Small intestine (tissue), 7 donors: ENCODE measurements around the gene ZNF718. TPM values are rescaled to one million over a fixed set of nuclear protein-coding genes. Genes with fewer than 3 reads are reported as not detected.
"Not testable (repeated sequence)": the region's sequence is repeated elsewhere in the genome, so short reads cannot be mapped to it uniquely, and the experiment has no call there.

Experiments
- DNase-seq, 2 donors: peaks; one replicate each; pipeline versions ENCODE4 v3.0.0 to v3.0.0-alpha.2; 2013
- FAIRE-seq: peaks from 2 replicates; lab custom pipeline; 2012; peaks lifted over from hg19 to GRCh38; lab: Jason Lieb, UNC
- H3K27ac ChIP-seq, 3 donors: one replicate each; pipeline ENCODE4 v1.5.1; 2013; ENCODE audit warnings: low read length in 2 of 3, mild to moderate bottlenecking in 2 of 3, control low read depth in 1 of 3, inconsistent platforms in 1 of 3, low read depth in 1 of 3, moderate library complexity in 1 of 3
- H3K27me3 ChIP-seq, 3 donors: one replicate each; pipeline ENCODE4 v1.6.1; 2013; ENCODE audit warnings: low read length in 3 of 3, inconsistent platforms in 1 of 3; ENCODE audit not compliant: control insufficient read depth in 3 of 3, insufficient read depth in 3 of 3
- H3K36me3 ChIP-seq, 3 donors: one replicate each; pipeline ENCODE4 v1.6.1; 2013; ENCODE audit warnings: low read length in 3 of 3, inconsistent platforms in 1 of 3, low read depth in 1 of 3, mild to moderate bottlenecking in 1 of 3, moderate library complexity in 1 of 3; ENCODE audit not compliant: control insufficient read depth in 3 of 3, insufficient read depth in 2 of 3
- H3K4me1 ChIP-seq, 3 donors: one replicate each; pipeline ENCODE4 v1.6.1; 2013; ENCODE audit warnings: low read length in 2 of 3, inconsistent platforms in 1 of 3, low read depth in 1 of 3, mild to moderate bottlenecking in 1 of 3, moderate library complexity in 1 of 3; ENCODE audit not compliant: control insufficient read depth in 3 of 3, insufficient read depth in 2 of 3
- H3K4me3 ChIP-seq, 3 donors: one replicate each; pipeline ENCODE4 v1.5.1; 2013; ENCODE audit warnings: low read length in 3 of 3, control low read depth in 1 of 3, inconsistent platforms in 1 of 3, low read depth in 1 of 3, mild to moderate bottlenecking in 1 of 3, moderate library complexity in 1 of 3
- H3K9me3 ChIP-seq, 2 donors: one replicate each; pipeline ENCODE4 v1.6.1; 2013; ENCODE audit warnings: low read depth in 1 of 2, low read length in 1 of 2; ENCODE audit not compliant: control insufficient read depth in 2 of 2, insufficient read depth in 1 of 2
- WGBS, 3 donors: extraction: QIAGEN DNeasy Blood & Tissue Kit; methylation state at CpG; one replicate each; pipeline ENCODE4 v1.1.7; 2013; 5-methylcytosine and 5-hydroxymethylcytosine counted together
- polyA plus RNA-seq, 4 donors: library from polyadenylated mRNA; stranded (reverse) in 3 of 4; unstranded in 1 of 4; fragments of 200-250 nt in 3 of 4; fragments of 120-200 nt in 1 of 4; gene quantifications; one replicate each; pipeline versions ENCODE4 v1.2.1 to v1.2.3, GENCODE V29; 2013
- donor health status: healthy with polysubstance abuse.
- donor health status: control.
- donor health status: control.
- donor health status: Bipolar disorder and iron deficiency.
- donor health status: healthy.

Gene ZNF718
- polyA plus RNA-seq, 4 donors: 0.27 to 5.0 (median 1.2) TPM

- WGBS, 3 donors: 57 to 67% (median 67%) methylated on average over 1 of the region's 1 CpG
- Histone ChIP-seq H3K27ac (no peak overlapping the region), H3K27me3 (peaks cover 0 to 23% (median 23%) of the 10 kb centered on the region in 3 donors), H3K4me3 (no peak overlapping the region), H3K36me3 (no peaks in the 10 kb centered on the region), H3K4me1 (no peaks in the 10 kb centered on the region), H3K9me3 (peaks cover 0 to 6% of the 10 kb centered on the region in 2 donors)
- DNase-seq (no peak), FAIRE-seq (no peak)
These were observed 11.5 kb upstream of the ZNF718 start for GRCh38 chr4:112771-113170.

GRCh38 chr4:113732-114131 is 10.6 kb upstream of the ZNF718 start:
- Histone ChIP-seq H3K9me3 (peaks cover 0 to 6% of the 10 kb centered on the region in 2 donors), H3K4me3 (no peak overlapping the region), H3K36me3 (no peaks in the 10 kb centered on the region), H3K27me3 (peaks cover 0 to 15% (median 13%) of the 10 kb centered on the region in 3 donors), H3K4me1 (no peaks in the 10 kb centered on the region), H3K27ac (no peak overlapping the region)
- FAIRE-seq (no peak), DNase-seq (no peak)
- WGBS, 3 donors: 86 to 94% (median 91%) methylated on average over 2 of the region's 2 CpGs

DNA sequence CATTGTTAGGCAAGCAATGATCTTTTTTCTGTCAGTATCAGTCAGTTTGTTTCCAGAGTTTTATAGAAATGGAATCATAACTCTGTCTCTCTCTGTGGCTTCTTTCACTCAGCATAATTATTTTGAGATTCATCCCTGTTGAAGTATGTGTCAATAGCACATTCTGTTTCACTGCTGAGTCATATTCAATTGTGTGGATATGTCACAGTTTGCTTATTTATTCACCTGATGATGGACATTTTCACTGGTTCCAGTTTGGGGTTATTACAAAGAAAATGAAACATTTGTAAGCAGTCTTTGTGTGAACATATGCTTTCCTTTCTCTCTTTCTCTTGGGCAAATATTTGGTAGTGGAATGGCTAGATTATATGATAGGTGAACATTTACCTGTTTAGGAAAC is 10.2 kb upstream of the ZNF718 start:
- Histone ChIP-seq H3K27ac (no peak overlapping the region), H3K4me3 (no peak overlapping the region), H3K36me3 (no peaks in the 10 kb centered on the region), H3K9me3 (peaks cover 0 to 6% of the 10 kb centered on the region in 2 donors), H3K27me3 (peaks cover 0 to 11% (median 9%) of the 10 kb centered on the region in 3 donors), H3K4me1 (no peaks in the 10 kb centered on the region)
- DNase-seq (no peak), FAIRE-seq (no peak)

DNA sequence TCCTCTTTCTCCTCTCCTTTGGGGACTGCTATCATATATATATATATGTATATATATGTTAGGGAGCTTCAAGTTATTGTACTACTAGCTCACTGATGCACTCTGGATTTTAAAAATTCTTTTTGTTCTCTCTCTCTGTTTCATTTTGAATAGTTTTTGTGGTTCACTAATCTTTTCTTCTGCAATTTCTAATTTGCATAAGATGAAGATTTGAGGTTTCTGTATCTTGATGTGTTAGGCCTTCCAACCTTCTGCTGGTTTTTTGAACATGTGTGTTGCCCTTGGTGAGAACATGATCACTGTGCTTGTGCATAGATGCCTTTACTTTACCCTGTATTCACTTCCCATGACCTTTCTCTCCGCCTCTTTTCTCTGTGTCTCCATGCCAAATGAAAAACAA is 7.8 kb upstream of the ZNF718 start:
- FAIRE-seq (no peak), DNase-seq (no peak)
- Histone ChIP-seq H3K27ac (no peak overlapping the region), H3K4me1 (no peaks in the 10 kb centered on the region), H3K4me3 (no peak overlapping the region), H3K36me3 (no peaks in the 10 kb centered on the region), H3K9me3 (peaks cover 0 to 3% of the 10 kb centered on the region in 2 donors), H3K27me3 (peaks cover 0 to 5% (median 0%) of the 10 kb centered on the region in 3 donors)
- 83 to 94% (median 88%) methylated on average over 1 of the region's 1 CpG for WGBS, 3 donors

DNA sequence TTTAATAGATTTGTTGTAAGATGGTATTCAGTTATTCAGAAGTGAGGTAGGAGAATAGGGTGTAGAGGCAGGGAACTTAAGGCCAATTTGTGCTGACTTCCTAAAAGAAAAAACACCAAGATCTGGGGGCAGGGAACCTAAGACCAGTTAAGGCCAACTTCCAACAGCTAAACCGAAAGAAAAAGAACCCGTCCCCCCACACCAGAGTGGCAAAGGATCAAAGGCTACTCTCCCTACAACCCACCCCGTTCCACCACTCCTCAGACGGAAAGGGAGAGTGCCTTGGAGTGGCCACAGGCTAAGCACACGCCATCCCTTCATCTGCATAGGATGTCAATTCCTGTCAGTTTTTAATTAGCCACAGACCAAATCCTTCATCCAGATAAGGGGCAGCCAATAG is 3.7 kb upstream of the ZNF718 start:
- 75 to 77% (median 76%) methylated on average over 5 of the region's 5 CpGs for WGBS, 3 donors
- Histone ChIP-seq H3K36me3 (peaks cover 0 to under 1% (median 0%) of the 10 kb centered on the region in 3 donors), H3K9me3 (peaks cover 0 to 17% of the 10 kb centered on the region in 2 donors), H3K27me3 (no peaks in the 10 kb centered on the region), H3K4me1 (no peaks in the 10 kb centered on the region), H3K27ac (peak overlapping the region in 1 of 3 donors; percentile 41), H3K4me3 (no peak overlapping the region)
- DNase-seq (no peak), FAIRE-seq (no peak)

- Histone ChIP-seq H3K27ac (no peak overlapping the region), H3K9me3 (peaks cover 0 to 22% of the 10 kb centered on the region in 2 donors), H3K36me3 (peaks cover 0 to 5% (median 0%) of the 10 kb centered on the region in 3 donors), H3K27me3 (no peaks in the 10 kb centered on the region), H3K4me3 (no peak overlapping the region), H3K4me1 (peaks cover 0 to 4% (median 0%) of the 10 kb centered on the region in 3 donors)
- FAIRE-seq (no peak), DNase-seq (peak in 1 of 2 donors; percentile 18)
- WGBS, 3 donors: 56 to 83% (median 67%) methylated on average over 7 of the region's 7 CpGs
These were observed 2.8 kb upstream of the ZNF718 start for GRCh38 chr4:121408-122084.

GRCh38 chr4:123922-124274 is 403 bp upstream of the ZNF718 start:
- not testable (repeated sequence) for H3K4me1 ChIP-seq, H3K27me3 ChIP-seq, FAIRE-seq, DNase-seq
- 44 to 48% (median 46%) methylated on average over 10 of the region's 10 CpGs for WGBS, 3 donors
- peak overlapping the region; percentile 53 to 98 (median 90) for H3K27ac ChIP-seq
- peaks cover 0 to 19% (median 0%) of the 10 kb centered on the region in 3 donors for H3K36me3 ChIP-seq
- H3K9me3 ChIP-seq: peaks cover 0 to 39% of the 10 kb centered on the region in 2 donors
- H3K4me3 ChIP-seq: peak overlapping the region; percentile 7 to 87 (median 86)

- Histone ChIP-seq H3K4me1 (peaks cover 0 to 4% (median 0%) of the 10 kb centered on the region in 3 donors), H3K27me3 (no peaks in the 10 kb centered on the region), H3K27ac (peak overlapping the region; percentile 86 to 98 (median 90)), H3K4me3 (peak overlapping the region; percentile 86 to 93 (median 87)), H3K36me3 (peaks cover 0 to 23% (median 0%) of the 10 kb centered on the region in 3 donors), H3K9me3 (peaks cover 0 to 50% of the 10 kb centered on the region in 2 donors)
- peak; percentile 58 to 81 for DNase-seq
- 2 to 3% (median 2%) methylated on average over 30 of the region's 30 CpGs for WGBS, 3 donors
- FAIRE-seq: no peak
These were observed 930 bp downstream of the ZNF718 start for GRCh38 chr4:125091-125771.
